Caki2 (cell line): ENCODE results near the gene FAT1. TPM values are rescaled to one million over a fixed set of nuclear protein-coding genes. Genes with fewer than 3 reads are reported as not detected.

Experiments
- DNase-seq: peaks from one replicate; pipeline ENCODE4 v3.0.0-alpha.2; 2015; ENCODE audit warnings: low read depth
- in situ Hi-C: cut with HindIII; loops from 2 replicates; pipeline ENCODE4 v1.10.0; 2016; ENCODE audit warnings: low sequenced_read_pairs, low pct_unique_long_range_greater_than_20kb, mixed read lengths
- total RNA-seq: library from RNA; depleted of rRNA; stranded (reverse); fragments of >200 nt; shearing (Covaris generic); gene quantifications from 2 replicates; pipeline ENCODE4 v1.2.3, GENCODE V29; 2014; ENCODE audit warnings: low replicate concordance

The FAT1 gene
- total RNA-seq, 1 experiment from 2014 or later = 107 TPM

- in situ Hi-C loops = no loop called here
- DNase-seq = peak; percentile 93
These were observed 32.2 kb upstream of the FAT1 start for GRCh38 chr4:186755550-186756519.

DNA sequence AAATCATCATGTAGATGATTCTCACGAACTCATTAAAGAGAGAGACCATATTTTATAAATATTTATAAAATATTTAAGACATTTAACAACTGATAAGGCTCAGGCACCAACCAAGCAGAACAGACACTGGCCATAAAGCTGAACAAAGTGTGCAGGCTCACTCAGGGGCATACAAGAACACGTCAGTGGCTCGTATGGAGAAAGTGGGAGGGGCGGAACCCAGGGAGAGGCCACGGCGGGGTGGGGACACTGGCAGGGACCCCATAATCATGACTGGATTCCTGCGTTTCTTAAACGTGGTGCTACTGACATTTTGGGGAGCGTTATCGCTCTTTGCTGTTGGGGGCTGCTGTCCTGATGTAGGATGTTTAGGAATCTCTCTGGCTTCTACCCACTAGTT, 31.3 kb upstream of the FAT1 start:
- in situ Hi-C loops = no loop called here
- DNase-seq = peak; percentile 40

DNA sequence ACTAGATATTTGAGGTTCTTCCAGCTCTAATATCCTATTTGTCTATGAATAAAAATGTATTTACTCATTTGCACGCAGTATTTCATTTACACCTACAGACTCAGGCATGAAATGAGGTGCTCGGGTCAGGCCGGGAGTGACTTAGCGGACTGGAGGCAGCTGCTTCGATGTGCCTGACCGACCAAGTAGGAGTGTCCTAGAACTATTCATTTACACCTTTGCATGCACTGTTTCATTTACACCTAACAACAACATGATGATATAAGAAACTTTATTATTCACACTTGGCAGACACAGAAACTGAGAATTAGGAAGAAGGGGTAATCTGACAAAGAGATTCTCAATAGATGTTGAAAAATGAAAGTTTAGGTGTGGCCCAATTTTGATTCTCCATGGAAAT, 28.7 kb upstream of the FAT1 start:
- in situ Hi-C loops = no loop called here
- DNase-seq = peak; percentile 50

- DNase-seq = no peak
These were observed 26.1 kb upstream of the FAT1 start for GRCh38 chr4:186749611-186750281.

DNA sequence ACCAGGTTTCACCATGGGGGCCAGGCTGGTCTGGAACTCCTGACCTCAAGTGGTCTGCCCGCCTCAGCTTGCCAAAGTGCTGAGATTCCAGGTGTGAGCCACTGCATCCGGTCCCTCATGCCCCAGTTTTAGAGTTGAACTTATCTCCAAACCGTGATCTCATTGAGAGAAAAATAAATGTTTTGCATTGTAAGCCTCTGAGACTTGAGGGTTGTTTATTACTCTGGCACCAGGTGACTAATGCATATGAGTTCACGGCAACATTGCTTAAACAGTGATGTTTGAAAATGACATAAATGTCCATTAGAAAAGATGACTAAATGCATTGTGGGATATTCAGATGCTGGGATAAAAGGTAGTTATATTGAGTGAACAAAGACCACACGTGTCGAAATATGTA, 22.9 kb upstream of the FAT1 start:
- in situ Hi-C loops = no loop called here
- DNase-seq = no peak

More at GRCh38 chr4:186749611-186750281, 26.1 kb upstream of the FAT1 start:
- in situ Hi-C loops = no loop called here

DNA sequence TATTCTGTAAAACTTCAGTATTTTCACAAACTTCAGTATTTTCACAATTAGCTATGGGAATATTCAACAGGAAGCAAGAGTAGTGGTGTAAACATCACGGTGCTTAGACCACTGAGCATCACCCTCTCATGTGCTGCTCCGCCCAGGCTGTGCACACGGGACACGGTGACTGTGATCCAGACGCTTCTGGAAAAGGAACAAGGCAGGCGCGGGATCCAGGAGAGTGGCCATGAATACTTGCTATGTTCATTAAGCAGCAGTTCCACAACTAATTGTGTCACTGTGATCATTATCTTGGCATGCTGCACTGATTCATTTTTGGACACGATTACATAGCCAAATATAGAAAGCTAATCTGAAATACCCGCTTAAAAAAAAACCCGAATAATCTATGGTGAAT, 19.6 kb upstream of the FAT1 start:
- DNase-seq = no peak
- in situ Hi-C loops = no loop called here

DNA sequence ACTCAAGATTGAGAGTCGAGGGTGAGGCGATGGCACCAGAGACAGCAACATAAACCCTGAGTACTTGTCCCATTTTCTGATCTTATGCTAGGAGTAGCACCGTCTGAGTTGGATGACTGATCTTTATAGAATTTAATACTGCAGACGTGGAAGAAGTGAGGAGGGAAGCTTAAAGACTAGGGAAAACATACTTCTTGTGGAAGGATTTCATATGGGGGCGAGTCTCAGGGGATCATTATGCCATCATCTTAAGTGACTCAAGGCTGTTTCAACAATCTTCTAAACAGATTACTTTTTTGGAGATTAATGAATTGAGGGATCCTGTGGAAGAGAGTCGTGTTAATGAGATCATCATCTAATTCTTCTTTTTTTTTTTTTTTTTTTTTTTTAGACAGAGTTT, 17.2 kb upstream of the FAT1 start:
- in situ Hi-C loops = no loop called here
- DNase-seq = no peak

DNA sequence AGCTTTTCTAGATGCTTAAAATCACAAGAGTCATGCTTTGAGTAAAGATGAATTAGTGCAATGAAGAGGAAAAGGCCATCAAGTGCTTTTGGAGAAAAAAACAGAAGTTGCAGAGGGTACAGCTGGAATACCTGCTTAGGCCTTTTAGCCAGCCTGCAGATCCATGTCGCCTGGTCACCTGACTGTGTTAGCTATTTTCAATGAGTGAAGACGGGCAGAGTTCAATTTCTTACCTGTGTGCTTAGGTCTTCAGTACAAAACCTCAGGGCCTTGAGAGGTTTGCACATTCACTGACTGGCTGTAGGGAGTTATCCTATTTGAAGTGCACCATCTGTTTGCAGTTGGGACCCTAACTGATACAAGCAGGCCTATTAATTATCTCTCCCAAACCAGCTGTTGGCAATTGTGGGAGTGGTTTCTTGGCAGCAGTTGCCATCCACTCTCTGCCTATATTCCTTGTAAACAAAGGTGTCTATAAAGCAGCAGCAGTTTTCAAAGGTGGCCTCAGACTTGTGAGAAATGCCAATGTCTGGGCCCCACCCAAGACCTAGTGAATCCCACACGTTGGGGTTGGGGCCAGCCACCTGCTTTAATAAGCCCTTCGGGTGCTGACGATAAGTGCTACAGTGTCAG, 16.3 kb upstream of the FAT1 start:
- no peak for DNase-seq
- in situ Hi-C loops = no loop called here

GRCh38 chr4:186739317-186739716, 15.7 kb upstream of the FAT1 start:
- no peak for DNase-seq
- in situ Hi-C loops = no loop called here

GRCh38 chr4:186738421-186738820, 14.8 kb upstream of the FAT1 start:
- DNase-seq = no peak
- in situ Hi-C loops = no loop called here

DNA sequence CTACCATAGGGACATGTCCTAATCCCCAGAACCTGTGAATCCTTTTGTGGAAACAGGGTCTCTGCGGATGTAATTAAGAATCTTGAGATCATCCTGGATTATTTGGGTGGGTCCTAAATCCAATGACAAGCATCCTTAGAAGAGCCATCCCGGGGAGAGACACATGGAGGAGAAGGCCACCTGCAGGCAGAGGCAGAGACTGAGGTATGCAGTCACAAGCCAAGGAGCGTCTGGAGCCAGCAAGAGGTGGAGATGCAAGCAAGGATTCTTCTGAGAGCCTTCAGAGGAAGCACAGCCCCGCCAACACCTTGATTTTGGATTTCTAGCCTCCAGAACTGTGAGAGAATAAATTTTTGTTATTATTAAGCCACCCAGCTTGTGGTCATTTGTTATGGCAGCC, 13.8 kb upstream of the FAT1 start:
- no peak for DNase-seq
- in situ Hi-C loops = no loop called here

DNA sequence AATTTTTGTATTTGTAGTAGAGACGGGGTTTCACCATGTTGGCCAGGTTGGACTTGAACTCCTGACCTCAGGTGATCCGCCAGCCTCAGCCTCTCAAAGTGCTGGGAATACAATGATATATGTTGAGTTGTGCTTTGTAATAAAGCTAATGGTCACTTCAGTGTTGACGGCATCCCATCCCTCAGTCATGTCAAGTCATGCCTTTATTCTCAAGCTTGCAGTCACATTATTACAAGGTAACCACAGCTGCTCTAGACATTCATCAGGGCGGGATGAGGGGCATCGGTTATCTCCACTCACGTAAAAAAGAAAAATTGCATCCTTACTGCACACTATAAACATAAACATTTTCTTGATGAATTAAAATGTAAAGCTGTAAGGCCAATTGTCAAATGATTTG, 12.8 kb upstream of the FAT1 start:
- in situ Hi-C loops = no loop called here
- no peak for DNase-seq

- no peak for DNase-seq
These were observed 10.6 kb upstream of the FAT1 start for GRCh38 chr4:186734251-186734650.

GRCh38 chr4:186733778-186734177, 10.1 kb upstream of the FAT1 start:
- in situ Hi-C loops = no loop called here
- DNase-seq = no peak

More at GRCh38 chr4:186734251-186734650, 10.6 kb upstream of the FAT1 start:
- in situ Hi-C loops = no loop called here

- no peak for DNase-seq
- in situ Hi-C loops = no loop called here
These were observed 7.0 kb upstream of the FAT1 start for GRCh38 chr4:186730621-186731020.

DNA sequence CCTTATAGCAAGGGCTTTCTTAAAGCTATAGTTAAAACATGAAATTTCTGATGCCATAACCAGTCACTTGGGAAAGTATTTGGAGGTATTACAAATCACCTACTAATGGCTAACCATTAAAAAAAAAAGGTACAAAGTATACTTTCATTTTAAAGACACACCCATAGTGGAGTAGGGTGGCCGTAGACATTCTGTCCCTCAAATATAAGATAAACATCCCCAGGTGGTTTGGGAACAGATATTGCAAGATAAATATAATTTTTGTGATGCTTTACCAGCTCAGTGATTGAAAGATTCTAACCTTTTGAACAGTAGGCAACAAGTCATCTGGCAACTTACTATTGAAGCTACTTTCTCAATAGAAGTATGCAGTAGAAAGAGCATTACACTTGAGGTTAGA, 6.2 kb upstream of the FAT1 start:
- in situ Hi-C loops = no loop called here
- no peak for DNase-seq

- DNase-seq = peak; percentile 56
These were observed 5.1 kb upstream of the FAT1 start for GRCh38 chr4:186728631-186729271.

GRCh38 chr4:186727977-186728519, 4.4 kb upstream of the FAT1 start:
- DNase-seq = peak; percentile 78
- in situ Hi-C loops = no loop called here

More at GRCh38 chr4:186728631-186729271, 5.1 kb upstream of the FAT1 start:
- in situ Hi-C loops = no loop called here
